Measurements from ENCODE around the gene MIA3. TPM values are rescaled to one million over a fixed set of nuclear protein-coding genes. Genes with fewer than 3 reads are reported as not detected.
"Not testable (repeated sequence)": the region's sequence is repeated elsewhere in the genome, so short reads cannot be mapped to it uniquely, and the experiment has no call there.

MIA3 gene
- total RNA-seq, 1 donor from 2014 or later, result 48.5 TPM

GRCh38 chr1:222594789-222595188 is 23.1 kb upstream of the MIA3 start:
- no peak for TF ChIP-seq CTCF (IDR thresholded peaks at IDR 0.05; ENCODE audit: unreplicated experiment)
- Mint-ChIP-seq H3K9me3 (ENCODE audit: unreplicated experiment) (no peaks in the 10 kb centered on the region), H3K27ac (ENCODE audit: unreplicated experiment) (no peak overlapping the region), H3K27me3 (ENCODE audit: unreplicated experiment) (no peaks in the 10 kb centered on the region), H3K4me3 (ENCODE audit: unreplicated experiment) (no peak overlapping the region), H3K4me1 (ENCODE audit: unreplicated experiment) (peaks cover 6% of the 10 kb centered on the region), H3K36me3 (ENCODE audit: low read depth, unreplicated experiment) (no peaks in the 10 kb centered on the region)
- DNase-seq (ENCODE audit: low spot score), result no peak

GRCh38 chr1:222596696-222597095 is 21.2 kb upstream of the MIA3 start:
- Mint-ChIP-seq H3K27ac (ENCODE audit: unreplicated experiment) (no peak overlapping the region), H3K4me3 (ENCODE audit: unreplicated experiment) (no peak overlapping the region), H3K9me3 (ENCODE audit: unreplicated experiment) (no peaks in the 10 kb centered on the region), H3K27me3 (ENCODE audit: unreplicated experiment) (no peaks in the 10 kb centered on the region), H3K4me1 (ENCODE audit: unreplicated experiment) (no peaks in the 10 kb centered on the region), H3K36me3 (ENCODE audit: low read depth, unreplicated experiment) (no peaks in the 10 kb centered on the region)
- DNase-seq (ENCODE audit: low spot score), result no peak
- no peak for TF ChIP-seq CTCF (IDR thresholded peaks at IDR 0.05; ENCODE audit: unreplicated experiment)

- no peak overlapping the region for H3K4me3 Mint-ChIP-seq (ENCODE audit: unreplicated experiment)
- no peak for TF ChIP-seq CTCF (IDR thresholded peaks at IDR 0.05; ENCODE audit: unreplicated experiment)
- DNase-seq (ENCODE audit: low spot score), result no peak
- no peaks in the 10 kb centered on the region for H3K27me3 Mint-ChIP-seq (ENCODE audit: unreplicated experiment)
- no peaks in the 10 kb centered on the region for H3K4me1 Mint-ChIP-seq (ENCODE audit: unreplicated experiment)
- no peak overlapping the region for H3K27ac Mint-ChIP-seq (ENCODE audit: unreplicated experiment)
- H3K9me3 Mint-ChIP-seq (ENCODE audit: unreplicated experiment), result no peaks in the 10 kb centered on the region
- no peaks in the 10 kb centered on the region for H3K36me3 Mint-ChIP-seq (ENCODE audit: low read depth, unreplicated experiment)
Measured at GRCh38 chr1:222600281-222600680, 17.6 kb upstream of the MIA3 start.

- H3K4me3 Mint-ChIP-seq (ENCODE audit: unreplicated experiment), result no peak overlapping the region
- no peaks in the 10 kb centered on the region for H3K9me3 Mint-ChIP-seq (ENCODE audit: unreplicated experiment)
- no peaks in the 10 kb centered on the region for H3K4me1 Mint-ChIP-seq (ENCODE audit: unreplicated experiment)
- DNase-seq (ENCODE audit: low spot score), result no peak
- no peaks in the 10 kb centered on the region for H3K36me3 Mint-ChIP-seq (ENCODE audit: low read depth, unreplicated experiment)
- no peak for TF ChIP-seq CTCF (IDR thresholded peaks at IDR 0.05; ENCODE audit: unreplicated experiment)
- no peaks in the 10 kb centered on the region for H3K27me3 Mint-ChIP-seq (ENCODE audit: unreplicated experiment)
- H3K27ac Mint-ChIP-seq (ENCODE audit: unreplicated experiment), result no peak overlapping the region
Measured at GRCh38 chr1:222601257-222601656, 16.6 kb upstream of the MIA3 start.

- no peaks in the 10 kb centered on the region for H3K9me3 Mint-ChIP-seq (ENCODE audit: unreplicated experiment)
- H3K36me3 Mint-ChIP-seq (ENCODE audit: low read depth, unreplicated experiment), result no peaks in the 10 kb centered on the region
- no peaks in the 10 kb centered on the region for H3K27me3 Mint-ChIP-seq (ENCODE audit: unreplicated experiment)
- no peak for DNase-seq (ENCODE audit: low spot score)
- no peak overlapping the region for H3K4me3 Mint-ChIP-seq (ENCODE audit: unreplicated experiment)
- H3K4me1 Mint-ChIP-seq (ENCODE audit: unreplicated experiment), result no peaks in the 10 kb centered on the region
- no peak overlapping the region for H3K27ac Mint-ChIP-seq (ENCODE audit: unreplicated experiment)
- TF ChIP-seq CTCF (IDR thresholded peaks at IDR 0.05; ENCODE audit: unreplicated experiment), result no peak
Measured at GRCh38 chr1:222606757-222607156, 11.1 kb upstream of the MIA3 start.

- H3K36me3 Mint-ChIP-seq (ENCODE audit: low read depth, unreplicated experiment); H3K4me3 Mint-ChIP-seq (ENCODE audit: unreplicated experiment); H3K27me3 Mint-ChIP-seq (ENCODE audit: unreplicated experiment); H3K4me1 Mint-ChIP-seq (ENCODE audit: unreplicated experiment); H3K9me3 Mint-ChIP-seq (ENCODE audit: unreplicated experiment); H3K27ac Mint-ChIP-seq (ENCODE audit: unreplicated experiment); DNase-seq (ENCODE audit: low spot score): not testable (repeated sequence)
Measured at GRCh38 chr1:222609111-222609510, 8.8 kb upstream of the MIA3 start.

All from endothelial cell (in vitro differentiated cells).